AG09309 (cell line): Measurements from ENCODE around the gene TRAIP.
"Not testable (repeated sequence)": the region's sequence is repeated elsewhere in the genome, so short reads cannot be mapped to it uniquely, and the experiment has no call there.

Experiments used
- DNase-seq: peaks from one replicate; pipeline ENCODE4 v3.0.0-alpha.2; 2010; ENCODE audit warnings: low read depth
- H3K4me3 ChIP-seq: 2 replicates; pipeline ENCODE4 v1.5.1; 2011; ENCODE audit warnings: mild to moderate bottlenecking, low read depth, low read length, moderate library complexity; ENCODE audit not compliant: control insufficient read depth
- TF ChIP-seq, protein P1 (sequence below): IDR thresholded peaks from 2 replicates; pipeline ENCODE4 v1.5.1; 2011; ENCODE audit warnings: mild to moderate bottlenecking, low read depth, low read length, inconsistent platforms; ENCODE audit not compliant: insufficient read depth, control insufficient read depth; ENCODE audit errors: missing control alignments

Gene TRAIP

GRCh38 chr3:49839193-49839809 lies 17.1 kb downstream of the TRAIP start:
- peak; percentile 41 for DNase-seq
- H3K4me3 ChIP-seq, result no peak overlapping the region
- TF ChIP-seq, protein P1, sequence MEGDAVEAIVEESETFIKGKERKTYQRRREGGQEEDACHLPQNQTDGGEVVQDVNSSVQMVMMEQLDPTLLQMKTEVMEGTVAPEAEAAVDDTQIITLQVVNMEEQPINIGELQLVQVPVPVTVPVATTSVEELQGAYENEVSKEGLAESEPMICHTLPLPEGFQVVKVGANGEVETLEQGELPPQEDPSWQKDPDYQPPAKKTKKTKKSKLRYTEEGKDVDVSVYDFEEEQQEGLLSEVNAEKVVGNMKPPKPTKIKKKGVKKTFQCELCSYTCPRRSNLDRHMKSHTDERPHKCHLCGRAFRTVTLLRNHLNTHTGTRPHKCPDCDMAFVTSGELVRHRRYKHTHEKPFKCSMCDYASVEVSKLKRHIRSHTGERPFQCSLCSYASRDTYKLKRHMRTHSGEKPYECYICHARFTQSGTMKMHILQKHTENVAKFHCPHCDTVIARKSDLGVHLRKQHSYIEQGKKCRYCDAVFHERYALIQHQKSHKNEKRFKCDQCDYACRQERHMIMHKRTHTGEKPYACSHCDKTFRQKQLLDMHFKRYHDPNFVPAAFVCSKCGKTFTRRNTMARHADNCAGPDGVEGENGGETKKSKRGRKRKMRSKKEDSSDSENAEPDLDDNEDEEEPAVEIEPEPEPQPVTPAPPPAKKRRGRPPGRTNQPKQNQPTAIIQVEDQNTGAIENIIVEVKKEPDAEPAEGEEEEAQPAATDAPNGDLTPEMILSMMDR, result peak; percentile 89

- TF ChIP-seq, protein P1, result no peak
- DNase-seq, result no peak
- no peak overlapping the region for H3K4me3 ChIP-seq
Measured at GRCh38 chr3:49831341-49831740, 25.0 kb downstream of the TRAIP start.

DNA sequence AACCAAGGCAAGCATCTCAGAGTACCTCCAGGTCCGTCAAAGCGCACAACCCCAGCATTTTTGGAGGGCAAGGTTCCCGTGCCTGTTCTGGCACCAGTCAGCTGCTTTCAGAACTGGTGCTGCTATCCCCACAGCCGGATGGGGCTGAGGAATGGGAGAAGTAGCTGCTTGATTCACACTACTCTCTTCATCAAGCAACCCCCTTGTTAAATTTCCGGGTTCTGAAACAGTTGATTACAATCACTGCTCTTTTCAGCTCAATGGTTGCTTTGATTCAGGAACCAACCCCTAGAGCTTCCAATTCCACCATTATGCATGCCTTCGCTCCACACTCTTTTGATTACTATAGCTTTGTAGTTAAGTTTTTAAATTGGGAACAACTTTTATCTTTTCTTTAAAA lies 30.3 kb downstream of the TRAIP start:
- DNase-seq, result no peak
- no peak overlapping the region for H3K4me3 ChIP-seq
- TF ChIP-seq, protein P1, result no peak

DNA sequence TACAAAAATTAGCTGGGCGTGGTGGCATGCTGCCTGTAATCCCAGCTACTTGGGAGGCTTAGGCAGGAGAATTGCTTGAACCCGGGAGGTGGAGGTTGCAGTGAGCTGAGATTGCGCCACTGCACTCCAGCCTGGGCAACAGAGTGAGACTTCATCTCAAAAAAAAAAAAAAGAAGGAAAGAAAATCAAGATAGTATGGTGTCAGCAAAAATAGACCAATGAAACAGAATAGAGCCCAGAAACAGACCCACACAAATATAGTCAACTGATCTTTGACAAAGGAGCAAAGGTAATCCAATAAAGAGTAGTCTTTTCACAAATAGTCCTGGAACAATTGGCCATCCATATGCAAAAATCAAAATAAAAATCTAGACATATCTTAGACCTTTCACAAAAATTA lies 33.2 kb downstream of the TRAIP start:
- DNase-seq, H3K4me3 ChIP-seq: not testable (repeated sequence)

DNA sequence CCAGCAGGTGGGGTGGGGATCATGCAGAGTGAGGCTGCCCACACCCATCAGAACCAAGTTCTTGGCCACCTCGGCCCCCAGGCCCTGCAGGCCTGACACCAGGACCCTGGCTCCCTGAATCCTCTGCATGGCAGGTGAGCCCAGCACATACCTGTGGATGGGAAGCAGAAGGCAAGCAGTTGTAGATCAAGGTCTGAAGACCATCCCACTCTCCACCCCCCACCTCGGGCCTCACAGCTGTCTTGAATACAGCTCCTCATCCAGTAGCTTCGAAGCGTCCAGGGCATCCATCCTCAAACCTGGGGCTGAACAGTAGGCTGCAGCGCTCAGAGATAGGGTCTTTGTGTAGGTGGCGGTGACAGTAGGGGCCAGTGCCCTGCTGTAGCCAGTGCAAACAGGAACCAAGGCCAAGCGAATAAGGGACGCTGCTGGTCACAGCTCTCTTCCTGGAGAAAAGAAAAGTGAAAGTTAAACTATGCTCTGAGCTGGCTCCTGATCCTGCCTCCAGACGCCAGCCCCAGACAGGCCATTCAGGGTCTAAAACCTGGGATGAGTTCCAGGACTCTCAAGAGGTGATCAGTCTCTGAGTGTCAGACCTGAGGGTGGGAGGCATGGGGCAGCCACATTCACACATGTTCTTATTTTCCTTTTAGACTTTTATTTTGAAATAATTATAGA lies 42.7 kb downstream of the TRAIP start, which contains the start of gene UBA7:
UBA7 (minus strand) TSS at position 457 of the 678 bp plus-strand sequence; CDS start at position 291, 166 bp downstream.
- peak within 1 kb of the TSS; percentile 54 for H3K4me3 ChIP-seq
- DNase-seq, result peak; percentile 35
- TF ChIP-seq, protein P1, result no peak

GRCh38 chr3:49812916-49813496 lies 43.4 kb downstream of the TRAIP start:
- TF ChIP-seq, protein P1, result no peak
- H3K4me3 ChIP-seq, result peak overlapping the region; percentile 54
- DNase-seq, result no peak
